WTC11 (cell line): ENCODE results near the gene EIF2A. TPM values are rescaled to one million over a fixed set of nuclear protein-coding genes. Genes with fewer than 3 reads are reported as not detected.

Experiments used
- ATAC-seq: fragments of 200-7000 bp; cut with Tn5 transposase; 2 replicates; pipeline ENCODE4 v1.10.0; 2021; ENCODE audit warnings: mild to moderate bottlenecking, moderate library complexity
- CTCF ChIA-PET: fragments of 300-600 bp; sonication (Branson Sonifier 250); formaldehyde crosslinking; loops from one replicate; lab custom pipeline; 2021; ENCODE audit warnings: antibody characterized with exemption; lab: Charles Lee
- POLR2A ChIA-PET: fragments of 350-600 bp; sonication (Branson Sonifier 250); formaldehyde crosslinking; loops from one replicate; lab custom pipeline; 2021; ENCODE audit warnings: antibody characterized with exemption; lab: Charles Lee
- DNase-seq: peaks from one replicate; pipeline ENCODE4 v3.0.0; 2021; ENCODE audit warnings: low spot score
- H3K27ac Mint-ChIP-seq: 2 replicates; pipeline ENCODE4 v1.8.0; 2021; ENCODE audit warnings: mixed read lengths
- H3K27me3 Mint-ChIP-seq: 2 replicates; pipeline ENCODE4 v1.8.0; 2021; ENCODE audit warnings: low read depth, mild to moderate bottlenecking, moderate library complexity, mixed read lengths
- H3K36me3 Mint-ChIP-seq: 2 replicates; pipeline ENCODE4 v1.8.0; 2021; ENCODE audit warnings: mixed read lengths
- H3K4me1 Mint-ChIP-seq: 2 replicates; pipeline ENCODE4 v1.8.0; 2022; ENCODE audit warnings: mixed read lengths
- H3K4me3 Mint-ChIP-seq: 2 replicates; pipeline ENCODE4 v1.8.0; 2021; ENCODE audit warnings: mild to moderate bottlenecking, moderate library complexity, mixed read lengths
- H3K9me3 Mint-ChIP-seq: 2 replicates; pipeline ENCODE4 v1.8.0; 2021; ENCODE audit warnings: mixed read lengths
- CBFB ChIP-seq: sonication (generic); formaldehyde crosslinking; IDR thresholded peaks from 2 replicates; pipeline ENCODE4 v1.8.1; 2022; ENCODE audit warnings: mild to moderate bottlenecking, low read depth, missing genetic modification reagents
- CREB1 ChIP-seq: sonication (generic); formaldehyde crosslinking; IDR thresholded peaks from 2 replicates; pipeline ENCODE4 v1.8.0; 2023; ENCODE audit warnings: mild to moderate bottlenecking, missing genetic modification reagents
- ELF4 ChIP-seq: sonication (generic); formaldehyde crosslinking; IDR thresholded peaks from 2 replicates; pipeline ENCODE4 v1.8.1; 2022; ENCODE audit warnings: low read depth, mild to moderate bottlenecking, moderate library complexity, missing genetic modification reagents
- FOXK1 ChIP-seq: sonication (generic); formaldehyde crosslinking; IDR thresholded peaks from 2 replicates; pipeline ENCODE4 v1.8.0; 2022; ENCODE audit warnings: mild to moderate bottlenecking, moderate library complexity, missing genetic modification reagents
- FOXP1 ChIP-seq: sonication (generic); formaldehyde crosslinking; IDR thresholded peaks from 2 replicates; pipeline ENCODE4 v1.8.0; 2022; ENCODE audit warnings: missing genetic modification reagents, mild to moderate bottlenecking, moderate library complexity, borderline replicate concordance
- JAZF1 ChIP-seq: fragments of 250-450 bp; sonication (Bioruptor Pico); IDR thresholded peaks from 2 replicates; pipeline ENCODE4 v1.9.0; 2021; ENCODE audit warnings: moderate library complexity, mild to moderate bottlenecking, inconsistent platforms
- NR2C2 ChIP-seq: sonication (generic); formaldehyde crosslinking; IDR thresholded peaks from 2 replicates; pipeline ENCODE4 v1.8.0; 2022; ENCODE audit warnings: mild to moderate bottlenecking, missing genetic modification reagents
- OVOL2 ChIP-seq: fragments of 250-450 bp; sonication (Bioruptor Pico); IDR thresholded peaks from 2 replicates; pipeline ENCODE4 v1.9.0; 2021; ENCODE audit warnings: mild to moderate bottlenecking, borderline replicate concordance
- ZBTB21 ChIP-seq: sonication (generic); formaldehyde crosslinking; IDR thresholded peaks from 2 replicates; pipeline ENCODE4 v1.8.1; 2023; ENCODE audit warnings: mild to moderate bottlenecking, missing genetic modification reagents, borderline replicate concordance
- ZNF263 ChIP-seq: sonication (generic); formaldehyde crosslinking; IDR thresholded peaks from 2 replicates; pipeline ENCODE4 v1.8.1; 2022; ENCODE audit warnings: low read depth, mild to moderate bottlenecking, moderate library complexity, missing genetic modification reagents
- total RNA-seq: library from RNA; stranded (reverse); gene quantifications from 3 replicates; pipeline ENCODE4 v1.2.3, GENCODE V29; 2021
- TF ChIP-seq, protein P1 (sequence below): fragments of 250-450 bp; sonication (Bioruptor Pico); IDR thresholded peaks from 2 replicates; pipeline ENCODE4 v1.9.0; 2021; ENCODE audit warnings: mild to moderate bottlenecking, borderline replicate concordance
- TF ChIP-seq, protein P2 (sequence below): sonication (generic); formaldehyde crosslinking; IDR thresholded peaks from 2 replicates; pipeline ENCODE4 v1.8.1; 2022; ENCODE audit warnings: low read depth, missing genetic modification reagents, borderline replicate concordance
- TF ChIP-seq, protein P3 (sequence below): sonication (generic); formaldehyde crosslinking; IDR thresholded peaks from 2 replicates; pipeline ENCODE4 v1.8.0; 2022; ENCODE audit warnings: mild to moderate bottlenecking, missing genetic modification reagents
- TF ChIP-seq, protein P4 (sequence below): fragments of 250-450 bp; sonication (Bioruptor Pico); IDR thresholded peaks from 2 replicates; pipeline ENCODE4 v2.1.2; 2022; ENCODE audit warnings: mild to moderate bottlenecking, moderate library complexity
- TF ChIP-seq, protein P5 (sequence below): sonication (generic); formaldehyde crosslinking; IDR thresholded peaks from 2 replicates; pipeline ENCODE4 v1.8.1; 2023; ENCODE audit warnings: mild to moderate bottlenecking, missing genetic modification reagents, moderate library complexity
- TF ChIP-seq, protein P6 (sequence below): sonication (generic); formaldehyde crosslinking; IDR thresholded peaks from 2 replicates; pipeline ENCODE4 v1.8.0; 2022; ENCODE audit warnings: missing genetic modification reagents
- TF ChIP-seq, protein P7 (sequence below): sonication (generic); formaldehyde crosslinking; conservative IDR thresholded peaks from 2 replicates; pipeline ENCODE4 v1.8.1; 2023; ENCODE audit warnings: mild to moderate bottlenecking, low read depth, missing genetic modification reagents, moderate library complexity

The EIF2A gene
- total RNA-seq, 1 experiment from 2014 or later = 88.4 TPM

DNA sequence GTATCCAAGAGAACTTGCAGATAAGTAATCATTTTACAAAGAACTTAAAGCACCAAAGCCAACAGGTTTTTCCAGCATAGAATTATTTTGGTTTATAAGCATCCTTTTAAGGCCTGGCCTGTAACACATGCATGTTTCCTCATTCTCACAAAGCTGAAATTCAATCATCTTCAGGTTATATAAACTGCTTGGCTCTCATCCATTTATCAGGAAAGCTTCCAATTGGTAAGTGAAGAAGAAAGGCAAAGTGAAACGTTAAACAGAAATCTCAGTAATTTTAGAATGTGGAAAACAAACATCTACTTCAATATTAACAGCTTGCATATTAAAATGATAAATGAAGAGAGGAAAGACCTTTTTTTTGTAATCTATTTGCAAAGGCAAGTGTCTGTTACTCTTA is 1.9 kb upstream of the EIF2A start (continued):
- TF ChIP-seq FOXP1 (CRISPR knock-in tag) (no peak), ZNF263 (CRISPR knock-in tag) (no peak), CREB1 (CRISPR knock-in tag) (no peak), JAZF1 (CRISPR knock-in tag) (no peak), ELF4 (CRISPR knock-in tag) (no peak)
- TF ChIP-seq, protein P1, sequence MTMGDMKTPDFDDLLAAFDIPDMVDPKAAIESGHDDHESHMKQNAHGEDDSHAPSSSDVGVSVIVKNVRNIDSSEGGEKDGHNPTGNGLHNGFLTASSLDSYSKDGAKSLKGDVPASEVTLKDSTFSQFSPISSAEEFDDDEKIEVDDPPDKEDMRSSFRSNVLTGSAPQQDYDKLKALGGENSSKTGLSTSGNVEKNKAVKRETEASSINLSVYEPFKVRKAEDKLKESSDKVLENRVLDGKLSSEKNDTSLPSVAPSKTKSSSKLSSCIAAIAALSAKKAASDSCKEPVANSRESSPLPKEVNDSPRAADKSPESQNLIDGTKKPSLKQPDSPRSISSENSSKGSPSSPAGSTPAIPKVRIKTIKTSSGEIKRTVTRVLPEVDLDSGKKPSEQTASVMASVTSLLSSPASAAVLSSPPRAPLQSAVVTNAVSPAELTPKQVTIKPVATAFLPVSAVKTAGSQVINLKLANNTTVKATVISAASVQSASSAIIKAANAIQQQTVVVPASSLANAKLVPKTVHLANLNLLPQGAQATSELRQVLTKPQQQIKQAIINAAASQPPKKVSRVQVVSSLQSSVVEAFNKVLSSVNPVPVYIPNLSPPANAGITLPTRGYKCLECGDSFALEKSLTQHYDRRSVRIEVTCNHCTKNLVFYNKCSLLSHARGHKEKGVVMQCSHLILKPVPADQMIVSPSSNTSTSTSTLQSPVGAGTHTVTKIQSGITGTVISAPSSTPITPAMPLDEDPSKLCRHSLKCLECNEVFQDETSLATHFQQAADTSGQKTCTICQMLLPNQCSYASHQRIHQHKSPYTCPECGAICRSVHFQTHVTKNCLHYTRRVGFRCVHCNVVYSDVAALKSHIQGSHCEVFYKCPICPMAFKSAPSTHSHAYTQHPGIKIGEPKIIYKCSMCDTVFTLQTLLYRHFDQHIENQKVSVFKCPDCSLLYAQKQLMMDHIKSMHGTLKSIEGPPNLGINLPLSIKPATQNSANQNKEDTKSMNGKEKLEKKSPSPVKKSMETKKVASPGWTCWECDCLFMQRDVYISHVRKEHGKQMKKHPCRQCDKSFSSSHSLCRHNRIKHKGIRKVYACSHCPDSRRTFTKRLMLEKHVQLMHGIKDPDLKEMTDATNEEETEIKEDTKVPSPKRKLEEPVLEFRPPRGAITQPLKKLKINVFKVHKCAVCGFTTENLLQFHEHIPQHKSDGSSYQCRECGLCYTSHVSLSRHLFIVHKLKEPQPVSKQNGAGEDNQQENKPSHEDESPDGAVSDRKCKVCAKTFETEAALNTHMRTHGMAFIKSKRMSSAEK = no peak
- TF ChIP-seq, protein P2, sequence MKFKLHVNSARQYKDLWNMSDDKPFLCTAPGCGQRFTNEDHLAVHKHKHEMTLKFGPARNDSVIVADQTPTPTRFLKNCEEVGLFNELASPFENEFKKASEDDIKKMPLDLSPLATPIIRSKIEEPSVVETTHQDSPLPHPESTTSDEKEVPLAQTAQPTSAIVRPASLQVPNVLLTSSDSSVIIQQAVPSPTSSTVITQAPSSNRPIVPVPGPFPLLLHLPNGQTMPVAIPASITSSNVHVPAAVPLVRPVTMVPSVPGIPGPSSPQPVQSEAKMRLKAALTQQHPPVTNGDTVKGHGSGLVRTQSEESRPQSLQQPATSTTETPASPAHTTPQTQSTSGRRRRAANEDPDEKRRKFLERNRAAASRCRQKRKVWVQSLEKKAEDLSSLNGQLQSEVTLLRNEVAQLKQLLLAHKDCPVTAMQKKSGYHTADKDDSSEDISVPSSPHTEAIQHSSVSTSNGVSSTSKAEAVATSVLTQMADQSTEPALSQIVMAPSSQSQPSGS (CRISPR knock-in tag) = no peak

DNA sequence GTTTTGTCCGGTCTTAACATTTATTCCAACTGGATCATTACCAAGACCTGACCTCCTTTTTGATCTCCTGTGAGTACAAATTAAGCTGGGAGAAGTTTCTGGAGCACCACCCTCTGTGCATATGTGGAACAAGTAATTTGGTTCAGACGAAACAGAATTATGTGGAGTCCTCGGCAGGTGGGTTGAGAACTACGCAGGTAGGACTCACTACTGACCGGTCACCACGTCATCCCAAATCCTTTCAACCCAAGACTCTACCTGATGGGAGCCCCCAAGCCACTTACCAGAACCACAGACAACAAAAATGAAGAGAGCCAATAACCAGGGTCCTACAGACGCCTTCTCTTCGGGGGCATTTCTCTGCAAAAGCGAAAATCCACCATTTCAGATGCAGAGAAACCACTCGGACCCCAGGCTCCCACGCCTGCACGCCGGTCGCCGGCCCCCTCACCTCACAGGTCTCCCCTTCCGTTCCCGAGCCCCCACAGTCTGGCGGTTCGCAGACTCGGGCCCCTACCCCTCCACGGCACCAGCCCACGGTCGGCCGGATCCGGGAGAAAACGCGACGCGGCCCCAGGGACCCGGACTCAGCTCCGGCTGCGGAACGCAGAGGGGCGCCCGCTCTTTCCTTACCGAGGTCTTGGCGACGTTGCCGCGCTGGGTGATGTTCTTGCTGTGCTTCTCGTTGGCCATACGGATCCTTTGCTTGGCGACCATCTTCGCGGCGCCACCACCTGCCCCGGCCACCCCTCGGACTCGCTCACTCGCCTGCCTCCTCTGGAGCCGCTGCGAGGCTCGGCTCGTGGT is 965 bp upstream of the EIF2A start:
- Mint-ChIP-seq H3K27ac (peak overlapping the region; percentile 94), H3K27me3 (no peaks in the 10 kb centered on the region), H3K4me1 (peaks cover 22% of the 10 kb centered on the region), H3K9me3 (no peaks in the 10 kb centered on the region), H3K4me3 (peak overlapping the region; percentile 93), H3K36me3 (peaks cover 36% of the 10 kb centered on the region)
- DNase-seq = no peak
- POLR2A ChIA-PET = interaction anchor here (0.6 to 2.1 kb wide), 8 partner anchors 11 to 221 kb away, joined by 3 to 11 read pairs (median 4); partner anchors contain the start of genes SELENOT and TSC22D2
- ATAC-seq = peak; percentile 7
- CTCF ChIA-PET = interaction anchor here (0.9 to 1.0 kb wide), 4 partner anchors 42 to 307 kb away, joined by 3 read pairs; no protein-coding TSS in a partner anchor
- TF ChIP-seq, protein P3, sequence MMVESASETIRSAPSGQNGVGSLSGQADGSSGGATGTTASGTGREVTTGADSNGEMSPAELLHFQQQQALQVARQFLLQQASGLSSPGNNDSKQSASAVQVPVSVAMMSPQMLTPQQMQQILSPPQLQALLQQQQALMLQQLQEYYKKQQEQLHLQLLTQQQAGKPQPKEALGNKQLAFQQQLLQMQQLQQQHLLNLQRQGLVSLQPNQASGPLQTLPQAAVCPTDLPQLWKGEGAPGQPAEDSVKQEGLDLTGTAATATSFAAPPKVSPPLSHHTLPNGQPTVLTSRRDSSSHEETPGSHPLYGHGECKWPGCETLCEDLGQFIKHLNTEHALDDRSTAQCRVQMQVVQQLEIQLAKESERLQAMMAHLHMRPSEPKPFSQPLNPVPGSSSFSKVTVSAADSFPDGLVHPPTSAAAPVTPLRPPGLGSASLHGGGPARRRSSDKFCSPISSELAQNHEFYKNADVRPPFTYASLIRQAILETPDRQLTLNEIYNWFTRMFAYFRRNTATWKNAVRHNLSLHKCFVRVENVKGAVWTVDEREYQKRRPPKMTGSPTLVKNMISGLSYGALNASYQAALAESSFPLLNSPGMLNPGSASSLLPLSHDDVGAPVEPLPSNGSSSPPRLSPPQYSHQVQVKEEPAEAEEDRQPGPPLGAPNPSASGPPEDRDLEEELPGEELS (CRISPR knock-in tag) = peak; percentile 20; the same call in 1 of the 2 replicates
- TF ChIP-seq CREB1 (CRISPR knock-in tag) = no peak
- TF ChIP-seq FOXK1 (CRISPR knock-in tag) = no peak
- TF ChIP-seq ZBTB21 (CRISPR knock-in tag) = no peak
- TF ChIP-seq, protein P4, sequence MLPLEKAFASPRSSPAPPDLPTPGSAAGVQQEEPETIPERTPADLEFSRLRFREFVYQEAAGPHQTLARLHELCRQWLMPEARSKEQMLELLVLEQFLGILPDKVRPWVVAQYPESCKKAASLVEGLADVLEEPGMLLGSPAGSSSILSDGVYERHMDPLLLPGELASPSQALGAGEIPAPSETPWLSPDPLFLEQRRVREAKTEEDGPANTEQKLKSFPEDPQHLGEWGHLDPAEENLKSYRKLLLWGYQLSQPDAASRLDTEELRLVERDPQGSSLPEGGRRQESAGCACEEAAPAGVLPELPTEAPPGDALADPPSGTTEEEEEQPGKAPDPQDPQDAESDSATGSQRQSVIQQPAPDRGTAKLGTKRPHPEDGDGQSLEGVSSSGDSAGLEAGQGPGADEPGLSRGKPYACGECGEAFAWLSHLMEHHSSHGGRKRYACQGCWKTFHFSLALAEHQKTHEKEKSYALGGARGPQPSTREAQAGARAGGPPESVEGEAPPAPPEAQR (CRISPR knock-in tag) = no peak
- no peak for TF ChIP-seq NR2C2 (CRISPR knock-in tag)
- TF ChIP-seq OVOL2 (CRISPR knock-in tag) = no peak
- TF ChIP-seq, protein P5, sequence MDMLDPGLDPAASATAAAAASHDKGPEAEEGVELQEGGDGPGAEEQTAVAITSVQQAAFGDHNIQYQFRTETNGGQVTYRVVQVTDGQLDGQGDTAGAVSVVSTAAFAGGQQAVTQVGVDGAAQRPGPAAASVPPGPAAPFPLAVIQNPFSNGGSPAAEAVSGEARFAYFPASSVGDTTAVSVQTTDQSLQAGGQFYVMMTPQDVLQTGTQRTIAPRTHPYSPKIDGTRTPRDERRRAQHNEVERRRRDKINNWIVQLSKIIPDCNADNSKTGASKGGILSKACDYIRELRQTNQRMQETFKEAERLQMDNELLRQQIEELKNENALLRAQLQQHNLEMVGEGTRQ (CRISPR knock-in tag) = no peak
- TF ChIP-seq, protein P6, sequence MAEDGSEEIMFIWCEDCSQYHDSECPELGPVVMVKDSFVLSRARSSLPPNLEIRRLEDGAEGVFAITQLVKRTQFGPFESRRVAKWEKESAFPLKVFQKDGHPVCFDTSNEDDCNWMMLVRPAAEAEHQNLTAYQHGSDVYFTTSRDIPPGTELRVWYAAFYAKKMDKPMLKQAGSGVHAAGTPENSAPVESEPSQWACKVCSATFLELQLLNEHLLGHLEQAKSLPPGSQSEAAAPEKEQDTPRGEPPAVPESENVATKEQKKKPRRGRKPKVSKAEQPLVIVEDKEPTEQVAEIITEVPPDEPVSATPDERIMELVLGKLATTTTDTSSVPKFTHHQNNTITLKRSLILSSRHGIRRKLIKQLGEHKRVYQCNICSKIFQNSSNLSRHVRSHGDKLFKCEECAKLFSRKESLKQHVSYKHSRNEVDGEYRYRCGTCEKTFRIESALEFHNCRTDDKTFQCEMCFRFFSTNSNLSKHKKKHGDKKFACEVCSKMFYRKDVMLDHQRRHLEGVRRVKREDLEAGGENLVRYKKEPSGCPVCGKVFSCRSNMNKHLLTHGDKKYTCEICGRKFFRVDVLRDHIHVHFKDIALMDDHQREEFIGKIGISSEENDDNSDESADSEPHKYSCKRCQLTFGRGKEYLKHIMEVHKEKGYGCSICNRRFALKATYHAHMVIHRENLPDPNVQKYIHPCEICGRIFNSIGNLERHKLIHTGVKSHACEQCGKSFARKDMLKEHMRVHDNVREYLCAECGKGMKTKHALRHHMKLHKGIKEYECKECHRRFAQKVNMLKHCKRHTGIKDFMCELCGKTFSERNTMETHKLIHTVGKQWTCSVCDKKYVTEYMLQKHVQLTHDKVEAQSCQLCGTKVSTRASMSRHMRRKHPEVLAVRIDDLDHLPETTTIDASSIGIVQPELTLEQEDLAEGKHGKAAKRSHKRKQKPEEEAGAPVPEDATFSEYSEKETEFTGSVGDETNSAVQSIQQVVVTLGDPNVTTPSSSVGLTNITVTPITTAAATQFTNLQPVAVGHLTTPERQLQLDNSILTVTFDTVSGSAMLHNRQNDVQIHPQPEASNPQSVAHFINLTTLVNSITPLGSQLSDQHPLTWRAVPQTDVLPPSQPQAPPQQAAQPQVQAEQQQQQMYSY (CRISPR knock-in tag) = no peak
- TF ChIP-seq CBFB = peak; percentile 9; the same call in 1 of the 2 replicates
- TF ChIP-seq, protein P7, sequence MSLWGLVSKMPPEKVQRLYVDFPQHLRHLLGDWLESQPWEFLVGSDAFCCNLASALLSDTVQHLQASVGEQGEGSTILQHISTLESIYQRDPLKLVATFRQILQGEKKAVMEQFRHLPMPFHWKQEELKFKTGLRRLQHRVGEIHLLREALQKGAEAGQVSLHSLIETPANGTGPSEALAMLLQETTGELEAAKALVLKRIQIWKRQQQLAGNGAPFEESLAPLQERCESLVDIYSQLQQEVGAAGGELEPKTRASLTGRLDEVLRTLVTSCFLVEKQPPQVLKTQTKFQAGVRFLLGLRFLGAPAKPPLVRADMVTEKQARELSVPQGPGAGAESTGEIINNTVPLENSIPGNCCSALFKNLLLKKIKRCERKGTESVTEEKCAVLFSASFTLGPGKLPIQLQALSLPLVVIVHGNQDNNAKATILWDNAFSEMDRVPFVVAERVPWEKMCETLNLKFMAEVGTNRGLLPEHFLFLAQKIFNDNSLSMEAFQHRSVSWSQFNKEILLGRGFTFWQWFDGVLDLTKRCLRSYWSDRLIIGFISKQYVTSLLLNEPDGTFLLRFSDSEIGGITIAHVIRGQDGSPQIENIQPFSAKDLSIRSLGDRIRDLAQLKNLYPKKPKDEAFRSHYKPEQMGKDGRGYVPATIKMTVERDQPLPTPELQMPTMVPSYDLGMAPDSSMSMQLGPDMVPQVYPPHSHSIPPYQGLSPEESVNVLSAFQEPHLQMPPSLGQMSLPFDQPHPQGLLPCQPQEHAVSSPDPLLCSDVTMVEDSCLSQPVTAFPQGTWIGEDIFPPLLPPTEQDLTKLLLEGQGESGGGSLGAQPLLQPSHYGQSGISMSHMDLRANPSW (CRISPR knock-in tag) = 0 out of 2 replicates have a peak, but pooled peaks have one; percentile 88
